ENCODE data around the gene PACS2. TPM values are rescaled to one million over a fixed set of nuclear protein-coding genes. Genes with fewer than 3 reads are reported as not detected.
A peak's percentile ranks its signal among the peaks of the same experiment; 100 is the strongest.

Gene PACS2
- total and polyA plus RNA-seq, 5 donors from 2014 or later, result 0.72 to 64.0 (median 2.1) TPM

DNA sequence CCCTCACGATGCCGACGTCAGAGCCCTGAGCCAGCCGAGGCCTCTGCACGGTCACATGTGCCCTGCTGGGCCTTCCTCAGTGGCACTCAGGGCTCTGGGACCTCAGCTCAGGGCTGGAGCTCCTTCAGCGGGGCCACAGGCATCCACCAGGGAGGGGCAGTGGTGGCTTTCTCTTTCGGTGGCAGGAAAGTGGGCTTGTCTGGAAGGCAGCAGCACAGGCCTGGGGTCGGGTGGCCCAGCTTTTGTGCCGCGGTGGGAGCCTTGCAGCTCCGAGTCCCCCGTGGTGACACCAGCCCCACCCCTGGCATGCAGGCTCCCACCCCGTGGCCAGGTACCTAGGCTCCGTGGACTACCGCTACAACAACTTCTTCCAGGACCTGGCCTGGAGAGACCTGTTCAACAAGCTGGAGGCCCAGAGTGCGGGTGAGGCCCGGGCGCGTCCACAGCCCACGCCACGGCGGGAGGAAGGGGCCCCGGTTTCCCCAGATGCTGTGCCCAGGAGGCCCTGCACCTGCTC, 69.6 kb downstream of the PACS2 start:
- H3K27ac Mint-ChIP-seq, result no peak overlapping the region
- ATAC-seq (ENCODE audit: low read depth in 2 of 2), result no peak
- no peaks in the 10 kb centered on the region for H3K27me3 Mint-ChIP-seq
- Histone ChIP-seq H3K4me3 (ENCODE audit: low read depth, low read length) (no peak overlapping the region), H3K27ac (ENCODE audit: insufficient read depth, low read length, poor library complexity, severe bottlenecking) (no peak overlapping the region), H3K4me1 (ENCODE audit: control insufficient read depth, insufficient read depth, low read length, poor library complexity, severe bottlenecking) (no peaks in the 10 kb centered on the region), H3K27me3 (ENCODE audit: control insufficient read depth, insufficient read depth, low read length) (no peaks in the 10 kb centered on the region), H3K36me3 (ENCODE audit: control insufficient read depth, insufficient read depth, low read length) (peaks cover 3% of the 10 kb centered on the region), H3K9me3 (ENCODE audit: control insufficient read depth in 2 of 2, low read length in 2 of 2) (no peaks in the 10 kb centered on the region)
- H3K4me3 Mint-ChIP-seq, result no peak overlapping the region
- no peaks in the 10 kb centered on the region for H3K4me1 Mint-ChIP-seq
- no peaks in the 10 kb centered on the region for H3K9me3 Mint-ChIP-seq
- no peak for DNase-seq
- no peaks in the 10 kb centered on the region for H3K36me3 Mint-ChIP-seq

DNA sequence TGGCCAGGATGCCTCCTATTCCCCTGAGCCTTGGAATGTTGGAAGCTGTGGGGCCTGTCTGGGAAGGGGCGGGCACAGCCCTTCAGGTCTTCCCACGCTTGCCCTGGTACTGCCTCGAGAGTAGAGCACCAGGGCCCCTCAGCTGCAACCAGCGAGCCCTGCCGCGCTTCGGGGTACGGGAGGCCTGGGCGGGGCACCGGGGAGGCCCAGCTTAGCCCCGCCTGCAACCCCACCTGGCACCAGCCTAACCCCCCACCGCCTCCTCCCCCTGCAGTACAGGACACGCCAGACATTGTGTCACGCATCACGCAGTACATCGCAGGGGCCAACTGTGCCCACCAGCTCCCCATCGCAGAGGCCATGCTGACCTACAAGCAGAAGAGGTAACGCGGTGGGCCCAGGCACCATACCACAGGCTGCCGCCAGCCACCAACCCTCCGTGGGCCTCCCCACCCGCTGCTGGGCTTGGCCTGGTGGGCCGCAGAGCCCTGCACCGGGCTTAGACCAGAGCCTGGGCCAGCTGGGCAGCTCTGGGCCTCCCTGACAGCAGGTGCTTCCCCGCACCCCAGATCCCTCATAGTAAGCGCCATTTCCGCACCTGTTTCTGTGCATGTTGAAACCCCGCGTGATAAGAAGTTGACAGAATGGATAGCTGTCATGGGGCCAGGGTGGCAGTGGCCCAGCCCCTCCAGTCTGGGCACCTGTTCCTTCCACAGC, 70.2 kb downstream of the PACS2 start:
- Histone ChIP-seq H3K36me3 (ENCODE audit: control insufficient read depth, insufficient read depth, low read length) (peaks cover 3% of the 10 kb centered on the region), H3K27ac (ENCODE audit: insufficient read depth, low read length, poor library complexity, severe bottlenecking) (no peak overlapping the region), H3K9me3 (ENCODE audit: control insufficient read depth in 2 of 2, low read length in 2 of 2) (no peaks in the 10 kb centered on the region), H3K4me1 (ENCODE audit: control insufficient read depth, insufficient read depth, low read length, poor library complexity, severe bottlenecking) (no peaks in the 10 kb centered on the region), H3K4me3 (ENCODE audit: low read depth, low read length) (no peak overlapping the region), H3K27me3 (ENCODE audit: control insufficient read depth, insufficient read depth, low read length) (no peaks in the 10 kb centered on the region)
- Mint-ChIP-seq H3K27me3 (no peaks in the 10 kb centered on the region), H3K36me3 (no peaks in the 10 kb centered on the region), H3K4me1 (no peaks in the 10 kb centered on the region), H3K4me3 (no peak overlapping the region), H3K9me3 (no peaks in the 10 kb centered on the region), H3K27ac (no peak overlapping the region)
- no peak for DNase-seq
- no peak for ATAC-seq (ENCODE audit: low read depth in 2 of 2)

DNA sequence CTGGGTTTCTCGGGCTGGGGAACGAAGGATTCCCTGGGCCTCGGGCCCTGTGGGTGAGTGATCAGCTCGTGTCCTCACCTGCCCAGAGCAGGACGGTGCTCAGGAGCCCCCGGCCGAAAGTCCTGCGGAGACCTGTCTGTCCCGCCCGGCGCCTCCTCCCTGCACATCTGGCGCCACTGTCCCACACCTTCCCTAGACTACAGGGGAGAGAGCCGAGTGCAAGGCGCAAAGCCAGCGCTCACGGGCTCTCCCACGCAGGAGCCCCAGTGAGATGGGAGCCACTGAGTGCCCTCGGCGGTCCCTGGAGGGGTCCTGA, 70.7 kb downstream of the PACS2 start:
- H3K4me1 Mint-ChIP-seq, result peaks cover 0 to 5% (median 1%) of the 10 kb centered on the region in 4 donors
- H3K27ac ChIP-seq (ENCODE audit: insufficient read depth, low read length, poor library complexity, severe bottlenecking), result no peak overlapping the region

DNA sequence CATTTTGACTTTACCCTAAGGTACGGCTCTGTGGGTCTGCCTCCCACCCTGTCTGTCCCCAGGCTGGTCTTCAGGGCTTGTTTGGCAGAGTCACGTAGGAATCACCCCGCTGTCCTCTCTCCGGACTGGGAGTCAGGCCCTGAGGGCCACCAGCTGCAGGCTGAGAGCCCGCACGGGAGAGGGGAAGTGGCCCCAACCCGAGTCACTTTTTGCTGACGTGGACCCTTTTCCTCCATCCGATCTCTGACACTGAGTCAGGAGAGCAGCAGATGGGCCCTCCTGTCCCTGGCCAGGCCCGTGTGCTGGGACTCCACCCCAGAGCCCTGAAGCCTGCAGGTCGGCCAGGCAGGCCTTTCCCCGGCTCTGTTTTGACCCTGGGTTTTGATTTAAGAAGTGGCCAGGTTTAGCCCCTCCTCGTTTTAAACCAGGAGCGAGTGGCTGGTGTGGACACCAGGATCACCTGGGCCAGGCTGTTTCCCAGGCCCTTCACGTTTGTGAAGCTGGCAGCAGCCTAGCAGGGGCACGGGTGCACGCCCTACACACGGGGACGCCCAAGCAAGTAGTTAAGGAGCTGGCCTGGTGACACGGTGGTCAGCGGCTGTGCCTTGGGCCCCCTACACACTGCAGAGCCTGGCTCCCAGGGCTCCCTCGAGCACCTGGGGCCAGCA, 71.3 kb downstream of the PACS2 start:
- Mint-ChIP-seq H3K9me3 (no peaks in the 10 kb centered on the region), H3K27ac (no peak overlapping the region), H3K36me3 (no peaks in the 10 kb centered on the region), H3K4me1 (peaks cover 0 to 8% (median 1%) of the 10 kb centered on the region in 4 donors), H3K27me3 (no peaks in the 10 kb centered on the region), H3K4me3 (no peak overlapping the region)
- ATAC-seq (ENCODE audit: low read depth in 2 of 2) (no peak), DNase-seq (no peak)
- Histone ChIP-seq H3K4me3 (ENCODE audit: low read depth, low read length) (no peak overlapping the region), H3K27ac (ENCODE audit: insufficient read depth, low read length, poor library complexity, severe bottlenecking) (no peak overlapping the region), H3K9me3 (ENCODE audit: control insufficient read depth in 2 of 2, low read length in 2 of 2) (no peaks in the 10 kb centered on the region), H3K4me1 (ENCODE audit: control insufficient read depth, insufficient read depth, low read length, poor library complexity, severe bottlenecking) (no peaks in the 10 kb centered on the region), H3K36me3 (ENCODE audit: control insufficient read depth, insufficient read depth, low read length) (peaks cover 3% of the 10 kb centered on the region), H3K27me3 (ENCODE audit: control insufficient read depth, insufficient read depth, low read length) (no peaks in the 10 kb centered on the region)

More for the DNA sequence above, 70.7 kb downstream of the PACS2 start:
- ATAC-seq (ENCODE audit: low read depth in 2 of 2) (no peak), DNase-seq (no peak)
- Mint-ChIP-seq H3K27me3 (no peaks in the 10 kb centered on the region), H3K4me3 (no peak overlapping the region), H3K36me3 (no peaks in the 10 kb centered on the region), H3K9me3 (no peaks in the 10 kb centered on the region), H3K27ac (no peak overlapping the region)
- Histone ChIP-seq H3K36me3 (ENCODE audit: control insufficient read depth, insufficient read depth, low read length) (peaks cover 3% of the 10 kb centered on the region), H3K9me3 (ENCODE audit: control insufficient read depth in 2 of 2, low read length in 2 of 2) (no peaks in the 10 kb centered on the region), H3K4me3 (ENCODE audit: low read depth, low read length) (no peak overlapping the region), H3K27me3 (ENCODE audit: control insufficient read depth, insufficient read depth, low read length) (no peaks in the 10 kb centered on the region), H3K4me1 (ENCODE audit: control insufficient read depth, insufficient read depth, low read length, poor library complexity, severe bottlenecking) (no peaks in the 10 kb centered on the region)

DNA sequence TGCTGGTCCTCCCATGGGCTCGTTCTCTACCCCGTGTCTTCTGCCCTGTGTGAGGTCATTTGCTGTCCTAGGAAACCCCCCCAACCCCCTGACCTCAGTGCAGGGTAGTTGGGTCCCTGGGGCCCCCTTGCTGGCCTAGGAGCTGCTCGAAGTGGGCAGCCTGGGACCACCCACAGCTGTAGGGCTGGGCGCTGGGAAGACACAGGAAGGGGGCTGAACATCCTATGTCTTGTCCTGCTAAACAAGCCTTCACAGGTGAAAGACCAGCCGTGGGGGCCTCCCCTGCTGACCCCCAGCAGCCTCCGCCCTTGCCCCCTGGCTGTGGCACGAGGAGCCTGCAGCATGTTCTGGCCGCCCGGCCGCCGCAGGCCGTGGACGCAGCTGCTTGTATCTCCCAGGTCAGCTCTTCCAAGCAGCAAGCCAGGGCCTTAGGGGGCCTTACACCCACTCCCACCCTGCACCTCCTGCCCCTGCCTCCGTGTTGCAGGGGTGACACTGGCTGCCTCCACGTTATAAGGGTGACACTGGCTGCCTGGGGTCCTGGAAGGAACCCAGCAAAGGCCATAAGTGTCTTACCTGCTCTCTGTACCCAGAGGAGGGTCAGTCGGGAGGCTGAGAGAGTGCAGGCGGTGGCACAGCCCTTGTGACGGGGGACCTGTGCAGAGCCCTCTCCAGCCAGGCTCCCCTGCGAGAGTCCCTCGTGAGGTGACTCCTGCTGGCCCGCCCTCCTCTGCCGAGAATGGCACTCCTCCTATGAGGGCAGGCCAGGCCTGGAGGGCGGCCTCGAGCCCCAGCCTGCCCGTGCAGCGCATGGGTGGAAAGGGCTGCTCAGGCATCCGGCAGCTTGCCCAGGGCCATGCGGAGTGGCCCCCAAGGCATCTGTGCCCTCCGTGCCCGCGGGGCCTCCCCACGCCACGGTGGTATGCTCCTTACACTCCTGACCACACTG, 72.3 kb downstream of the PACS2 start:
- peaks cover 0 to 8% (median 1%) of the 10 kb centered on the region in 4 donors for H3K4me1 Mint-ChIP-seq
- peaks cover 3% of the 10 kb centered on the region for H3K36me3 ChIP-seq (ENCODE audit: control insufficient read depth, insufficient read depth, low read length)
- H3K27me3 ChIP-seq (ENCODE audit: control insufficient read depth, insufficient read depth, low read length), result no peaks in the 10 kb centered on the region
- ATAC-seq (ENCODE audit: low read depth in 2 of 2), result no peak
- no peaks in the 10 kb centered on the region for H3K9me3 ChIP-seq (ENCODE audit: control insufficient read depth in 2 of 2, low read length in 2 of 2)
- no peaks in the 10 kb centered on the region for H3K27me3 Mint-ChIP-seq
- H3K27ac ChIP-seq (ENCODE audit: insufficient read depth, low read length, poor library complexity, severe bottlenecking), result no peak overlapping the region
- no peaks in the 10 kb centered on the region for H3K4me1 ChIP-seq (ENCODE audit: control insufficient read depth, insufficient read depth, low read length, poor library complexity, severe bottlenecking)
- no peak for DNase-seq
- H3K9me3 Mint-ChIP-seq, result no peaks in the 10 kb centered on the region
- H3K36me3 Mint-ChIP-seq, result no peaks in the 10 kb centered on the region
- no peak overlapping the region for H3K4me3 ChIP-seq (ENCODE audit: low read depth, low read length)
- H3K4me3 Mint-ChIP-seq, result no peak overlapping the region
- H3K27ac Mint-ChIP-seq, result no peak overlapping the region

DNA sequence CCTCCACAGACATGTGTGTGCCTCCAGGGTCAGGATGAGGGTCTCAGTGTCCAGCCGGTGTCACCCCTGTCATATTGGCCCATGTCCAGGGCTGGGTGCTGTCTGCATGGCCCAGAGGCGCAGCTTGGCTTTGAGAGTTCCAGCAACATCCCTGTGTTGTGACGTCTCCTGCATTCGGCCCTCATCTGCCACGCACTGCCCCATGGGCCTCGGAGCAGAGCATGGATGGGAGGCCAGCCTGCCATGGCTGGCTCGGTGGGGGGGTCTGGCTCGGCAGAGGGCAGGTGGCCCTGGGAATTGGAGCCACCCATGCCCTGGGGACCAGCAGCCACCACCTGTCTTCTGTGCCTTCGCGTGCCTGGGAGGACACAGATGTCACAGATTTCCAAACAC, 73.0 kb downstream of the PACS2 start:
- H3K27me3 ChIP-seq (ENCODE audit: control insufficient read depth, insufficient read depth, low read length), result no peaks in the 10 kb centered on the region
- no peak for ATAC-seq (ENCODE audit: low read depth in 2 of 2)
- Mint-ChIP-seq H3K4me1 (peaks cover 0 to 8% (median 1%) of the 10 kb centered on the region in 4 donors), H3K27me3 (no peaks in the 10 kb centered on the region), H3K9me3 (no peaks in the 10 kb centered on the region), H3K36me3 (no peaks in the 10 kb centered on the region), H3K4me3 (no peak overlapping the region), H3K27ac (peak overlapping the region in 1 of 3 donors; percentile 20)
- no peak for DNase-seq
- peaks cover 3% of the 10 kb centered on the region for H3K36me3 ChIP-seq (ENCODE audit: control insufficient read depth, insufficient read depth, low read length)
- no peaks in the 10 kb centered on the region for H3K9me3 ChIP-seq (ENCODE audit: control insufficient read depth in 2 of 2, low read length in 2 of 2)
- no peak overlapping the region for H3K27ac ChIP-seq (ENCODE audit: insufficient read depth, low read length, poor library complexity, severe bottlenecking)
- no peaks in the 10 kb centered on the region for H3K4me1 ChIP-seq (ENCODE audit: control insufficient read depth, insufficient read depth, low read length, poor library complexity, severe bottlenecking)
- H3K4me3 ChIP-seq (ENCODE audit: low read depth, low read length), result no peak overlapping the region

DNA sequence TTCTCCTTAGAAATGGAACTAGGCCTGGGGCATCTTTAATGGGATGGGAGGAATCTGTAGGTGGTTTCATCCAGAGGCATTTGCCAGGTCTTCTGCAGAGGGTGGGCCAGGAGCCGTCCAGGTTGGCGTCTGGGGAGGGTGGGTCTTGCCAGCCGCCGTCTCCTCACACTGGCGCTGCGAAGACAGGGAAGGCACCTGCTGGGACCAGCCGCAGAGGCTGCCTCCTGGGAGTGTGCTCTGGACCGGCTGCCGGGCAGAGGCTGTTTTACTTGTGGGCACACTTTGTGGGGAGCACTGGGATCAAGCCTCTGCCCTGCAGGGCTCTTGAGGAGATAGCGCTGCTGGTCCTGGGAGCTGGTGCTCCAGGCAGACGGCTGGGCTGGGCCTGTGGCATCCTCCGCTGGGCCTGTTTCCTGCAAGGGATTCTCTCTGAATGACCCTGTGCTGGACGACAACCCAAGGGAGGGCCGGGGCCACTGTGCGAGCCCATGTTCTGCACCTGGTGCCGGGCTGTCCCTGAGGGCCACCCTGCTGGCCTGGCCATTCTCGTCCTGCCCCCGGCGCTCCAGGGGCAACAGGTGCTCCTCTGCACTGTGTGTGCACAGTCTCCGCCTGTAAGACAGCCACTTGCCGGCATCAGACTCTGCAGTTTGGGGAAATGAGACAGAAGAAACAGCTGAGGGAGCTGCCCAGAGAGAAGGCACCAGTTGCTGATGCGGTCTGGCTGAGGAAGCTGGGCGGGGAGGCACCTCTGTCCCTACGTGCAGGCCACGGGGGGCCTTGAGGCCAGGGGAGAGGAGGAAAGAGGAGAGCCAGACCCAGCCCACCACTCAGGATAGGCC, 73.8 kb downstream of the PACS2 start:
- Mint-ChIP-seq H3K9me3 (no peaks in the 10 kb centered on the region), H3K27me3 (no peaks in the 10 kb centered on the region), H3K27ac (no peak overlapping the region), H3K36me3 (no peaks in the 10 kb centered on the region), H3K4me3 (no peak overlapping the region), H3K4me1 (peaks cover 0 to 8% (median 1%) of the 10 kb centered on the region in 4 donors)
- ATAC-seq (ENCODE audit: low read depth in 2 of 2) (no peak), DNase-seq (no peak)
- no peak overlapping the region for H3K27ac ChIP-seq (ENCODE audit: insufficient read depth, low read length, poor library complexity, severe bottlenecking)
- H3K9me3 ChIP-seq (ENCODE audit: control insufficient read depth in 2 of 2, low read length in 2 of 2), result no peaks in the 10 kb centered on the region
- H3K27me3 ChIP-seq (ENCODE audit: control insufficient read depth, insufficient read depth, low read length), result no peaks in the 10 kb centered on the region
- peaks cover 3% of the 10 kb centered on the region for H3K36me3 ChIP-seq (ENCODE audit: control insufficient read depth, insufficient read depth, low read length)
- no peaks in the 10 kb centered on the region for H3K4me1 ChIP-seq (ENCODE audit: control insufficient read depth, insufficient read depth, low read length, poor library complexity, severe bottlenecking)
- H3K4me3 ChIP-seq (ENCODE audit: low read depth, low read length), result no peak overlapping the region

Measured in CD4-positive, CD25-positive, alpha-beta regulatory T cell (primary cell).